ENCODE data around the gene NFIB. TPM values are rescaled to one million over a fixed set of nuclear protein-coding genes. Genes with fewer than 3 reads are reported as not detected.

Gene NFIB
- total and polyA plus RNA-seq, 2 donors (not counting 3 experiments of a cell fraction or from before 2014, with no cell fraction given) = 26.4 to 174 TPM

- Histone ChIP-seq H3K27me3 (ENCODE audit: control insufficient read depth in 2 of 2, insufficient read depth in 2 of 2, low read length in 2 of 2) (no peaks in the 10 kb centered on the region), H3K4me1 (ENCODE audit: control insufficient read depth, extremely low read depth, insufficient read depth, low read length) (peaks cover 18% of the 10 kb centered on the region), H3K79me2 (ENCODE audit: control insufficient read depth, insufficient read depth, low read length) (no peaks in the 10 kb centered on the region), H3K9ac (replicated peaks; ENCODE audit: extremely low read depth, insufficient read depth, low read length) (no peak overlapping the region), H3K4me3 (replicated peaks in 1 of 3; ENCODE audit: insufficient read depth in 1 of 3, low read depth in 1 of 3, low read length in 3 of 3) (no peak overlapping the region), H2AFZ (ENCODE audit: low read depth, low read length) (no peak overlapping the region), H3K4me2 (ENCODE audit: insufficient read depth, low read length) (no peak overlapping the region), H3K9me1 (replicated peaks; ENCODE audit: control insufficient read depth, extremely low read depth, insufficient read depth, low read length) (peaks cover 3% of the 10 kb centered on the region), H3K9me3 (replicated peaks; ENCODE audit: control insufficient read depth, insufficient read depth, low read length) (no peaks in the 10 kb centered on the region), H4K20me1 (replicated peaks; ENCODE audit: control insufficient read depth, extremely low read depth, insufficient read depth, low read length) (no peaks in the 10 kb centered on the region), H3K27ac (ENCODE audit: insufficient read depth, low read depth, low read length) (no peak overlapping the region), H3K36me3 (ENCODE audit: control insufficient read depth in 2 of 2, extremely low read depth in 1 of 2, insufficient read depth in 2 of 2, low read length in 2 of 2) (peaks cover 20 to 53% of the 10 kb centered on the region in 2 experiments)
- intact Hi-C loops (cut with micrococcal nuclease) = no loop called here
- no peak for TF ChIP-seq CTCF (IDR thresholded peaks at IDR 0.05; ENCODE audit: extremely low read depth in 1 of 2, insufficient read depth in 1 of 2, low read depth in 1 of 2, low read length in 2 of 2)
- no peak for TF ChIP-seq JUN (IDR thresholded peaks at IDR 0.05; ENCODE audit: borderline replicate concordance, insufficient read depth, insufficient read length, low read depth)
- TF ChIP-seq GATA2 (IDR thresholded peaks at IDR 0.05; ENCODE audit: insufficient read depth, insufficient read length, low read depth, low read length) = no peak
- no peak for TF ChIP-seq MAX (IDR thresholded peaks at IDR 0.05; ENCODE audit: insufficient read depth, insufficient read length)
- no peak for TF ChIP-seq POLR2AphosphoS5 (IDR thresholded peaks at IDR 0.05; ENCODE audit: insufficient read depth, low read depth, low read length)
- TF ChIP-seq EZH2 (IDR thresholded peaks at IDR 0.05; ENCODE audit: borderline replicate concordance, low read depth, low read length, severe bottlenecking) = no peak
- TF ChIP-seq FOS (IDR thresholded peaks at IDR 0.05; ENCODE audit: borderline replicate concordance, insufficient read depth, low read length) = no peak
- no peak for TF ChIP-seq POLR2A (IDR thresholded peaks at IDR 0.05; ENCODE audit: low read depth, low read length)
- no peak for TF ChIP-seq MYC (IDR thresholded peaks at IDR 0.05; ENCODE audit: low read depth, low read length)
- ChIA-PET CTCF (interaction anchor here (1.0 to 1.4 kb wide), 2 partner anchors 15 to 685 kb away, joined by 5 to 6 read pairs; no protein-coding TSS in a partner anchor), POLR2A (no interaction called here)
- DNase-seq (ENCODE audit: low read depth, low spot score) (no peak), FAIRE-seq (no peak)
- dilution Hi-C loops (cut with MboI; ENCODE audit: extremely low pct_ligation_motif_present, low sequenced_read_pairs) = no loop called here
- no TSS peak for BruUV-seq (replicated peaks)
Measured at GRCh38 chr9:14112226-14112625, 201.7 kb downstream of the NFIB start.

Data from endothelial cell of umbilical vein (primary cell).